Measurements from ENCODE around the gene MACROD2.

The MACROD2 gene

GRCh38 chr20:14336686-14337085 is 341.4 kb downstream of the MACROD2 start:
- DNase-seq (ENCODE audit: low spot score), result no peak

- peak; percentile 43 for DNase-seq (ENCODE audit: low spot score)
Observed at GRCh38 chr20:14337400-14338171, 342.3 kb downstream of the MACROD2 start, which contains the start of gene FLRT3. Gene FLRT3 (minus strand): TSS chr20:14337612. CDS start chr20:14327506, 10,106 bp downstream.

GRCh38 chr20:14341801-14342200 is 346.5 kb downstream of the MACROD2 start:
- no peak for DNase-seq (ENCODE audit: low spot score)

- DNase-seq (ENCODE audit: low spot score), result no peak
Observed at GRCh38 chr20:14342918-14343317, 347.6 kb downstream of the MACROD2 start.

GRCh38 chr20:14343491-14344065 is 348.3 kb downstream of the MACROD2 start:
- no peak for DNase-seq (ENCODE audit: low spot score)

GRCh38 chr20:14344746-14345145 is 349.4 kb downstream of the MACROD2 start:
- DNase-seq (ENCODE audit: low spot score), result no peak

- no peak for DNase-seq (ENCODE audit: low spot score)
Observed at GRCh38 chr20:14355791-14356190, 360.5 kb downstream of the MACROD2 start.

GRCh38 chr20:14360416-14360815 is 365.1 kb downstream of the MACROD2 start:
- no peak for DNase-seq (ENCODE audit: low spot score)

GRCh38 chr20:14361509-14362345 is 366.4 kb downstream of the MACROD2 start:
- DNase-seq (ENCODE audit: low spot score), result no peak

- no peak for DNase-seq (ENCODE audit: low spot score)
Observed at GRCh38 chr20:14374196-14374595, 378.9 kb downstream of the MACROD2 start.

GRCh38 chr20:14375416-14375985 is 380.2 kb downstream of the MACROD2 start:
- DNase-seq (ENCODE audit: low spot score), result no peak

GRCh38 chr20:14378326-14378725 is 383.0 kb downstream of the MACROD2 start:
- no peak for DNase-seq (ENCODE audit: low spot score)

GRCh38 chr20:14383335-14383734 is 388.0 kb downstream of the MACROD2 start:
- DNase-seq (ENCODE audit: low spot score), result no peak

- no peak for DNase-seq (ENCODE audit: low spot score)
Observed at GRCh38 chr20:14384416-14385175, 389.3 kb downstream of the MACROD2 start.

- DNase-seq (ENCODE audit: low spot score), result no peak
Observed at GRCh38 chr20:14385176-14385740, 389.9 kb downstream of the MACROD2 start.

GRCh38 chr20:14386726-14387125 is 391.4 kb downstream of the MACROD2 start:
- DNase-seq (ENCODE audit: low spot score), result no peak

- DNase-seq (ENCODE audit: low spot score), result no peak
Observed at GRCh38 chr20:14401479-14402138, 406.3 kb downstream of the MACROD2 start.

GRCh38 chr20:14404515-14404914 is 409.2 kb downstream of the MACROD2 start:
- DNase-seq (ENCODE audit: low spot score), result no peak

GRCh38 chr20:14406495-14406894 is 411.2 kb downstream of the MACROD2 start:
- no peak for DNase-seq (ENCODE audit: low spot score)

GRCh38 chr20:14407336-14407735 is 412.0 kb downstream of the MACROD2 start:
- DNase-seq (ENCODE audit: low spot score), result no peak

Measured in germinal center (tissue), 1 donor.